HUES48 (cell line): Measurements from ENCODE around the gene GOLGA6L10.
"Not testable (repeated sequence)": the region's sequence is repeated elsewhere in the genome, so short reads cannot be mapped to it uniquely, and the experiment has no call there.

Experiments used
- H3K27ac ChIP-seq: one replicate; pipeline ENCODE4 v1.7.0; 2013; ENCODE audit warnings: low read depth, low read length, inconsistent platforms
- H3K27me3 ChIP-seq: 2 replicates; pipeline ENCODE4 v1.6.1; 2013; ENCODE audit warnings: mild to moderate bottlenecking, low read length; ENCODE audit not compliant: control insufficient read depth, insufficient read depth
- H3K36me3 ChIP-seq: 2 replicates; pipeline ENCODE4 v1.6.1; 2013; ENCODE audit warnings: low read length; ENCODE audit not compliant: control insufficient read depth, insufficient read depth
- H3K4me1 ChIP-seq: 2 replicates; pipeline ENCODE4 v1.6.1; 2013; ENCODE audit warnings: mild to moderate bottlenecking, low read length; ENCODE audit not compliant: control insufficient read depth, insufficient read depth
- H3K4me3 ChIP-seq: 2 replicates; pipeline ENCODE4 v1.5.1; 2013; ENCODE audit warnings: mild to moderate bottlenecking, low read depth, low read length
- H3K9ac ChIP-seq: 2 replicates; pipeline ENCODE4 v1.6.1; 2013; ENCODE audit warnings: mild to moderate bottlenecking, low read depth, low read length, moderate library complexity
- H3K9me3 ChIP-seq: 2 replicates; pipeline ENCODE4 v1.6.1; 2013; ENCODE audit warnings: low read length; ENCODE audit not compliant: control insufficient read depth, insufficient read depth

GOLGA6L10 gene

DNA sequence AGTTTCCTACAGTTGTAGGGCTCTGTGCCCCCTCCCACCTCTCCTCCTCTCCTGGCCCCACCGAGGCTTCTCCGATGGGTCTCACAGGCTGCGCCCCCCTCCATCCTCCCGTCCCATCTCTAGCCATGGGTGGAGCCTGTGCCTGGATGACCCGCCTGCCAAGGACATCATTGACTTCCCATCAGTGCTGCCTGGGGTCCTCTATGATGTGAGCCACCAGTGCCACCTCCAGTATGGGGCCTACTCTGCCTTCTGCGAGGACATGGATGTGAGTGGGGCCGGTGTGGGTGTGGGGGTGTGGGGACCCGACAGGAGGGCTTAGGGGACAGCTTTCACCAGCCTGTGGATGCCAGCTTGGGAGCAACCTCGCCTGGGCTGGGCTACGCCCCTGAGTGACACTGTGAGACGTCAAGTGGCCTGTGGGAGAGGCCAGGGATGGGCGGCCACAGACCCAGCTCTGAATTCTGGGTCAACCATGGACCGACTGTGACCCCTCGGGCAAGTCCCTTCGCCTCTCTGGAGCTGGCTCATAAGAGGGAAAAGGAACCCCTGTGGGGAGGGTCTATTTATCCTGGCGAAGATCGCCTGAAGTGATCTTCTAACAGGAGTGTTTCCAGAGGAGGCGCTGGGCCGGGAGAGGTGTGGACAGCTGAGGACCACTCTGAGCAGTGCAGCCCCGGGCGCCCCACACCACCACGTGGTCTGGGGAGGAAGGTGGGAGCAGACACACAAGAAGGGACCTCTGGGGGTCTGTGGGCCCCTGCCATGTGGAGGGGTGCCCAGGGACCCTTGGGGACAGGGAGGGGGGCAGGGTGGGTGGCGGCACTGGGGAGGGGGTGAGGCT, 32.8 kb downstream of the GOLGA6L10 start:
- not testable (repeated sequence) for H3K9ac ChIP-seq, H3K27me3 ChIP-seq, H3K4me3 ChIP-seq, H3K36me3 ChIP-seq, H3K4me1 ChIP-seq, H3K9me3 ChIP-seq, H3K27ac ChIP-seq

DNA sequence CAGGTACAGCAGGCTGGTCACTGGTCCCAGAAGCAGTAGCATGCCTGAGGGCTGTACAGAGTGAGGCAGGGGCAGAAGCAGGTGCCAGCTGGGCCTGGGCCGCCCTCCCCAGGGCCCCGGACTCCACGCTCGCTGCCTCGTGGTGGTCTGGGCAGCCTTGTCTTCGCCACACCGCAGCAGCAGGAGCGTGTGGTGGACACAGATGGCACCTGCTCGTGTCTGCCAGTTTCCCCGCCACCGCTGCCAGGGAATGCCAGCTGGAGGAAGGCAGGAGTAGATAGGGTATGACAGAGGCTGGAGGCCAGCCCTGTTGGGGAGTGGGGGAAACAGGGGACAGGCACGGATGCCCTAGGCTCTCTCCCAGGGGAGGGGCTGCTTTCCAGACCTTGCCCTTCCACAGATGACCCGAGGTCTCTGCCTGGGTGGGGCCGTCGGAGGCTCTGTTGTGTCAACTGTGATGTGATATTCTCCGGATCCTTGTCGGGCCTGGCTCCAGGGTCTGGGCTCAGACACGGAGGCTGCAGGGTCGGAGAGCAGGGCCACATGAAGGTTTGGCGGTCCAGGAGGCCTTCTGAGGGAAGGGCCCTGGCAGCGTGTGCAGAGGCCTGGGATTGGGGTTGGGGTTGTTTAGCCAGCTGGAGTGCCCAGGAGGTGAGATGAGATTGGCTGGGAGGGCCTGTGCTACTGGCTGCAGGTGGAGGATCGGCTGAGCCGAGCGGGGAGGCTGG, 33.6 kb downstream of the GOLGA6L10 start:
- Histone ChIP-seq H3K36me3 (no peaks in the 10 kb centered on the region), H3K9ac (no peak overlapping the region), H3K27ac (no peak overlapping the region), H3K9me3 (no peaks in the 10 kb centered on the region), H3K27me3 (no peaks in the 10 kb centered on the region), H3K4me1 (no peaks in the 10 kb centered on the region), H3K4me3 (no peak overlapping the region)

DNA sequence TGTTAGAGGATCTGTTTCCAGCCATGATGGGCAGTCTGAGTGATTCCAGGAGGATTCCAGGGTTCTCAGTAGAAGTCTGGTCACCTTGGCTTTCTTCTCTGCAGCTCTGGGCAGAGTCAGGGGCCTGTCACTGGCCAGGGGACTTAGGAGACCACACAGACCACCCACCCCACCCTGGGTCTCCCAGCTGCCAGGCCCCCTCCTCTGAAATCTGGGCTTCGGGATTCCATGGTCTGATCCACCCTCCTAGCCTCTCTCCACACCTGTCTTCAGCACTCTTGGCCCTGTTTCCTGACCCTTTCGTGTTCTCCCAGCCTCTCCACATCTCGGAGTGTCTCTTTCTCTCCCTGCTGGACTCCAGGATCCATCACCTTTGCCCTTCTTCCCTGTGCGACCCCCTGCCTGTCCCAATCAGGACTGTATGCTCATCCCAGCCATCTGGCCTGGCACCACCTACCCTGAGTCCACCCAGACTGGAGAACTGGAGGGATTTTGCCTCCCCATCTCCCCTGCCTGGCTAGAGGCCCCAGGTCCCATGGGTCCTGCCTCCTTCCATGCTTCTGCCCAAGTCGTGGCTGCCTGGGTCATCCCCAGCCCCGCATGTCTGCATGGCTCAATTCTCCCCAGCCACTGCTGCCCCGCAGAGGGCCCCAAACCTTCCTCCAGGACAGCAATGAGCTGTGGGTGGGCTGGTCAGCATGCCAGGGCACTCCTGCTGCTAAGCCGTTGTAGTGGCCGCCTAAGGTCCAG, 34.3 kb downstream of the GOLGA6L10 start:
- Histone ChIP-seq H3K27ac (no peak overlapping the region), H3K9ac (no peak overlapping the region), H3K4me1 (no peaks in the 10 kb centered on the region), H3K27me3 (no peaks in the 10 kb centered on the region), H3K4me3 (no peak overlapping the region), H3K9me3 (no peaks in the 10 kb centered on the region), H3K36me3 (no peaks in the 10 kb centered on the region)

DNA sequence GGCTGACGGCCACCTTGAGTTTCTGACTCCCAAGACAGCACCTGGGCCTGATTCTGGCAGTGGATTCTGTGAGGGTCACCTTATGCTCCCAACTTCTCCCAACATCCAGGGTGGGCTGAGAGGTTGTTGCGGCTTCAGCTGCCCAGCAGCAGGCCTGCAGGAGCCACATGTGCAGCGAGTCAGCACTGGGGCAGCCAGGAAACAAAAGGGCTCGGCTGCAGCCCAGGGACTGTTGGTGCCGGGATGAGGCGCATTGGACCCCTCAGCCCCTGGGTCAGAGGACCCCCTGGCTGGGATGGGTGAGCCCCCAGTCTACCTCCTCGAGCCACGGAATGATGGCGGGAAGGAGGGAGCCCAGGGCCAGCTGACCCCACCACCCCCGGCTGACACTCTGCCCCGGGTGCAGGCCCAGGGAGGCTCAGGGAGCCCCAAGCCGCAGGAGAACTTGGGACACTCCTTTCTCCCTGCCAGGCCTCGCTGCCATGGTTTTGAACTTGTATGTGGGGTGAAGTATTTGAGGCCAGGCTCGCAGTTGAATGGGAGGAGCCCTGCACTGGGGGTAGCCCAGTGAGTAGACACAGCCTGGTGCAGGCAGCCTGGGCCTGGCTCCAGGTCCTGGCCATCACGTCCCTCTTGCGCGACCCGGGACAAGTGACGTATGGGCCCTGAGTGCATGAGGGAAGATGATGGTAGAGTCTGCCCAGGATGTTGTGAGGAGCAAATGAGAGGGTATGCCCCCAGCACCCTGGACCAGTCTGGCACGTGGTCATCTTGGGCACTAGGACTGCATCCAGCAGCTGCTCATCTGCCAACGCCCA, 35.1 kb downstream of the GOLGA6L10 start:
- H3K4me1 ChIP-seq, H3K9ac ChIP-seq, H3K4me3 ChIP-seq, H3K27ac ChIP-seq, H3K27me3 ChIP-seq, H3K9me3 ChIP-seq, H3K36me3 ChIP-seq: not testable (repeated sequence)

DNA sequence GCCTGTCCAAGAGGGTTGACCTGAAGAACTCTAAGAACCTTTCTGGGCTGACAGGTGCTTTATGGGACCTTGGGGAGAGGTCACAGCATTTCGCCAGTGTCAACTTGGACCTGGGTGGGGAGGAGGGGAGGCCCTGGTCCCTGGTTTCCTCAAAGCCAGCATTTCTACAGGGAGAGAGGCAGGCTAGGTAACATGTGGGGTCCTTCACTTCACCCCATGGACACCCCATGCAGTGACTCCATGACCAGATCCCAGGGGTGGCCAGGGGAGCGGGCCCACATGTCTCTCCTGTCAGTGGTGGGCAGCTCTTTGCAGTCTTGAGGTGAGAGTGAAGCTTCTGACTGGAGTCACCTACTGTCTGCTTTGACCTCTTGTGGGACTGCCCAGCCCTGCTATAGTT, 35.8 kb downstream of the GOLGA6L10 start:
- Histone ChIP-seq H3K27ac (no peak overlapping the region), H3K27me3 (no peaks in the 10 kb centered on the region), H3K4me1 (no peaks in the 10 kb centered on the region), H3K9me3 (no peaks in the 10 kb centered on the region), H3K4me3 (no peak overlapping the region), H3K9ac (no peak overlapping the region), H3K36me3 (no peaks in the 10 kb centered on the region)

GRCh38 chr15:82312586-82313349, 36.5 kb downstream of the GOLGA6L10 start:
- Histone ChIP-seq H3K36me3 (no peaks in the 10 kb centered on the region), H3K27ac (no peak overlapping the region), H3K9me3 (no peaks in the 10 kb centered on the region), H3K4me1 (no peaks in the 10 kb centered on the region), H3K4me3 (no peak overlapping the region), H3K27me3 (no peaks in the 10 kb centered on the region), H3K9ac (no peak overlapping the region)

GRCh38 chr15:82311321-82311720, 38.0 kb downstream of the GOLGA6L10 start:
- H3K4me3 ChIP-seq, H3K9me3 ChIP-seq, H3K4me1 ChIP-seq, H3K27ac ChIP-seq, H3K27me3 ChIP-seq, H3K36me3 ChIP-seq, H3K9ac ChIP-seq: not testable (repeated sequence)

DNA sequence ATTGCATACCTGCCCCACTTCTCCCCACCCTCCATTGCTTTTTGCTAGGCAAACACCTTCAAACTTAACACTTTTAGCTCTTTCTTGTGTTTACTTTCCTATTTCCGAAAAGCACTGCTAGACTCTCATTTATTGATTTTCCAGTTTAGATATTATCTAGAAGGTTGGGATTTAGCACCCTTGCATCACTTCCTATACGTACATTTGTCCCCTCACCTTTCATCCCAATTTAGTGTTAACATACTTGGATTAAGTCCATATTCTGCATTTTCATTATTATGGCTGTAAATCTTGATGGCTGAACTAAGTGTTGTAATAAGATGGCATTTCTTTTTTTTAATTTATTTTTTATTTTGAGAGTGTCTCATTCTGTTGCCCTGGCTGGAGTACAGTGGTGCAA, 39.5 kb downstream of the GOLGA6L10 start:
- Histone ChIP-seq H3K4me3 (no peak overlapping the region), H3K27ac (no peak overlapping the region), H3K9ac (no peak overlapping the region), H3K9me3 (no peaks in the 10 kb centered on the region), H3K4me1 (no peaks in the 10 kb centered on the region), H3K36me3 (no peaks in the 10 kb centered on the region), H3K27me3 (no peaks in the 10 kb centered on the region)

GRCh38 chr15:82307714-82308081, 41.6 kb downstream of the GOLGA6L10 start:
- Histone ChIP-seq H3K4me3 (no peak overlapping the region), H3K27ac (no peak overlapping the region), H3K36me3 (no peaks in the 10 kb centered on the region), H3K4me1 (no peaks in the 10 kb centered on the region), H3K9ac (no peak overlapping the region), H3K9me3 (no peaks in the 10 kb centered on the region), H3K27me3 (no peaks in the 10 kb centered on the region)
